WERI-Rb-1 (cell line): ENCODE measurements around the gene CFAP97D2.
"Not testable (repeated sequence)": the region's sequence is repeated elsewhere in the genome, so short reads cannot be mapped to it uniquely, and the experiment has no call there.

Experiments used
- DNase-seq: peaks from one replicate; pipeline ENCODE4 v3.0.0-alpha.2; 2020
- H3K27ac ChIP-seq: fragments of 250-450 bp; sonication (Bioruptor Pico); 2 replicates; pipeline ENCODE4 v1.5.1; 2020; ENCODE audit warnings: mild to moderate bottlenecking, moderate library complexity
- H3K27me3 ChIP-seq: fragments of 250-450 bp; sonication (Bioruptor Pico); 2 replicates; pipeline ENCODE4 v1.5.1; 2021; ENCODE audit warnings: mild to moderate bottlenecking, low read depth, moderate library complexity; ENCODE audit not compliant: insufficient read depth, severe bottlenecking
- H3K36me3 ChIP-seq: fragments of 250-450 bp; sonication (Bioruptor Pico); 2 replicates; pipeline ENCODE4 v1.5.1; 2020; ENCODE audit warnings: mild to moderate bottlenecking, moderate library complexity
- H3K4me3 ChIP-seq: 2 replicates; pipeline ENCODE4 v1.5.1; 2011; ENCODE audit warnings: low read depth, mild to moderate bottlenecking, control low read depth, low read length
- H3K9me3 ChIP-seq: fragments of 250-450 bp; sonication (Bioruptor Pico); 2 replicates; pipeline ENCODE4 v1.5.1; 2021; ENCODE audit warnings: mild to moderate bottlenecking, moderate library complexity; ENCODE audit not compliant: severe bottlenecking
- CTCF ChIP-seq: IDR thresholded peaks from 2 replicates; pipeline ENCODE4 v1.5.1; 2011; ENCODE audit warnings: low read depth, mild to moderate bottlenecking, control low read depth, inconsistent platforms, low read length

The CFAP97D2 gene

GRCh38 chr13:114249077-114249476, 70.0 kb downstream of the CFAP97D2 start:
- DNase-seq, result peak; percentile 90
- Histone ChIP-seq H3K36me3 (peaks cover 91% of the 10 kb centered on the region), H3K27me3 (no peaks in the 10 kb centered on the region), H3K9me3 (no peaks in the 10 kb centered on the region), H3K4me3 (no peak overlapping the region), H3K27ac (0 out of 2 replicates have a peak overlapping the region, but pooled peaks have one; percentile 0)
- peak; percentile 69 for TF ChIP-seq CTCF

GRCh38 chr13:114251639-114252440, 72.8 kb downstream of the CFAP97D2 start:
- not testable (repeated sequence) for H3K9me3 ChIP-seq, DNase-seq, H3K4me3 ChIP-seq, H3K27me3 ChIP-seq, H3K27ac ChIP-seq
- peaks cover 85% of the 10 kb centered on the region for H3K36me3 ChIP-seq

GRCh38 chr13:114256547-114256946, 77.5 kb downstream of the CFAP97D2 start:
- Histone ChIP-seq H3K9me3 (no peaks in the 10 kb centered on the region), H3K27me3 (no peaks in the 10 kb centered on the region), H3K27ac (no peak overlapping the region), H3K36me3 (peaks cover 82% of the 10 kb centered on the region), H3K4me3 (no peak overlapping the region)
- no peak for TF ChIP-seq CTCF
- DNase-seq, result no peak

- TF ChIP-seq CTCF, result no peak
- Histone ChIP-seq H3K27ac (no peak overlapping the region), H3K27me3 (no peaks in the 10 kb centered on the region), H3K4me3 (no peak overlapping the region), H3K36me3 (peaks cover 83% of the 10 kb centered on the region), H3K9me3 (no peaks in the 10 kb centered on the region)
- no peak for DNase-seq
Observed at GRCh38 chr13:114257014-114257413, 78.0 kb downstream of the CFAP97D2 start.

GRCh38 chr13:114258589-114258988, 79.5 kb downstream of the CFAP97D2 start:
- no peak for TF ChIP-seq CTCF
- Histone ChIP-seq H3K4me3 (no peak overlapping the region), H3K9me3 (no peaks in the 10 kb centered on the region), H3K27me3 (no peaks in the 10 kb centered on the region), H3K36me3 (peaks cover 87% of the 10 kb centered on the region), H3K27ac (no peak overlapping the region)
- DNase-seq, result no peak

- TF ChIP-seq CTCF, result no peak
- no peaks in the 10 kb centered on the region for H3K9me3 ChIP-seq
- H3K27me3 ChIP-seq, result no peaks in the 10 kb centered on the region
- H3K4me3 ChIP-seq, result no peak overlapping the region
- no peak for DNase-seq
- H3K36me3 ChIP-seq, result peaks cover 87% of the 10 kb centered on the region
- no peak overlapping the region for H3K27ac ChIP-seq
Observed at GRCh38 chr13:114259374-114259773, 80.3 kb downstream of the CFAP97D2 start.
